CD4-positive, alpha-beta T cell treated with Interleukin-6 for 4 hours (primary cell): Measurements from ENCODE around the gene HCFC2.

Source experiments
- DNase-seq: peaks from one replicate; pipeline ENCODE4 v3.0.0-alpha.2; 2020; ENCODE audit warnings: mixed read lengths

Gene HCFC2

GRCh38 chr12:104126548-104126947 is 62.2 kb downstream of the HCFC2 start:
- no peak for DNase-seq

- DNase-seq = no peak
These were observed 66.4 kb downstream of the HCFC2 start for GRCh38 chr12:104130760-104131159.

GRCh38 chr12:104131609-104132008 is 67.3 kb downstream of the HCFC2 start:
- no peak for DNase-seq

- DNase-seq = no peak
These were observed 68.1 kb downstream of the HCFC2 start for GRCh38 chr12:104132351-104132956.

GRCh38 chr12:104133321-104133720 is 69.0 kb downstream of the HCFC2 start:
- DNase-seq = no peak

- no peak for DNase-seq
These were observed 69.5 kb downstream of the HCFC2 start for GRCh38 chr12:104133866-104134265.

- no peak for DNase-seq
These were observed 70.6 kb downstream of the HCFC2 start for GRCh38 chr12:104134882-104135281.

GRCh38 chr12:104136577-104136976 is 72.2 kb downstream of the HCFC2 start:
- DNase-seq = no peak

GRCh38 chr12:104137001-104137901 is 72.9 kb downstream of the HCFC2 start:
- peak; percentile 51 for DNase-seq

- peak; percentile 92 for DNase-seq
These were observed 73.8 kb downstream of the HCFC2 start, which contains the start of gene NFYB for GRCh38 chr12:104137902-104138796. NFYB (minus strand) TSS chr12:104138210; CDS start chr12:104135453, 2,757 bp downstream.

GRCh38 chr12:104138797-104139152 is 74.4 kb downstream of the HCFC2 start:
- DNase-seq = no peak

- no peak for DNase-seq
These were observed 78.2 kb downstream of the HCFC2 start for GRCh38 chr12:104142543-104142942.

GRCh38 chr12:104143002-104143401 is 78.7 kb downstream of the HCFC2 start:
- no peak for DNase-seq

GRCh38 chr12:104143918-104144317 is 79.6 kb downstream of the HCFC2 start:
- no peak for DNase-seq

GRCh38 chr12:104147346-104147745 is 83.0 kb downstream of the HCFC2 start:
- DNase-seq = no peak

- DNase-seq = no peak
These were observed 86.1 kb downstream of the HCFC2 start for GRCh38 chr12:104150416-104150815.

GRCh38 chr12:104152685-104153241 is 88.4 kb downstream of the HCFC2 start:
- no peak for DNase-seq

- no peak for DNase-seq
These were observed 90.0 kb downstream of the HCFC2 start for GRCh38 chr12:104154286-104154685.

GRCh38 chr12:104154806-104155205 is 90.5 kb downstream of the HCFC2 start:
- no peak for DNase-seq
